H9 (cell line): ENCODE measurements around the gene RAB11FIP4. TPM values are rescaled to one million over a fixed set of nuclear protein-coding genes. Genes with fewer than 3 reads are reported as not detected.

ENCODE experiments used
- DNase-seq: peaks from one replicate; pipeline ENCODE4 v3.0.0-alpha.2; 2017
- H2AFZ ChIP-seq: one replicate; pipeline ENCODE4 v1.6.1; 2013; ENCODE audit warnings: mild to moderate bottlenecking, low read length, control low read depth, moderate library complexity
- H2AK5ac ChIP-seq: 2 replicates; pipeline ENCODE4 v1.6.1; 2013; ENCODE audit warnings: low read length, control low read depth, mixed read lengths; ENCODE audit not compliant: insufficient read length
- H2BK120ac ChIP-seq: one replicate; pipeline ENCODE4 v1.6.1; 2013; ENCODE audit warnings: low read depth, mild to moderate bottlenecking, low read length, control low read depth, inconsistent platforms; ENCODE audit not compliant: poor library complexity, severe bottlenecking
- H2BK12ac ChIP-seq: 2 replicates; pipeline ENCODE4 v1.6.1; 2013; ENCODE audit warnings: low read length, control low read depth, mixed read lengths, low read depth; ENCODE audit not compliant: insufficient read length
- H2BK15ac ChIP-seq: 2 replicates; pipeline ENCODE4 v1.6.1; 2013; ENCODE audit warnings: low read depth, low read length, control low read depth
- H2BK20ac ChIP-seq: one replicate; pipeline ENCODE4 v1.6.1; 2013; ENCODE audit warnings: low read depth, mild to moderate bottlenecking, low read length, control low read depth, inconsistent platforms; ENCODE audit not compliant: poor library complexity, severe bottlenecking
- H2BK5ac ChIP-seq: 2 replicates; pipeline ENCODE4 v1.6.1; 2013; ENCODE audit warnings: low read length, control low read depth, mixed read lengths; ENCODE audit not compliant: insufficient read length
- H3K14ac ChIP-seq: 2 replicates; pipeline ENCODE4 v1.6.1; 2013; ENCODE audit warnings: low read length, control low read depth; ENCODE audit not compliant: insufficient read depth
- H3K18ac ChIP-seq: 2 replicates; pipeline ENCODE4 v1.6.1; 2013; ENCODE audit warnings: low read depth, mild to moderate bottlenecking, mixed read lengths, low read length, control low read depth; ENCODE audit not compliant: insufficient read length
- H3K23ac ChIP-seq: 2 replicates; pipeline ENCODE4 v1.6.1; 2013; ENCODE audit warnings: low read length, control low read depth, mixed read lengths, low read depth; ENCODE audit not compliant: insufficient read length
- H3K23me2 ChIP-seq: 2 replicates; pipeline ENCODE4 v1.6.1; 2013; ENCODE audit warnings: low read depth, mild to moderate bottlenecking, mixed read lengths, low read length, control low read depth; ENCODE audit not compliant: insufficient read length, poor library complexity, severe bottlenecking
- H3K27ac ChIP-seq: 2 replicates; pipeline ENCODE4 v1.5.1; 2013; ENCODE audit warnings: low read length, control low read depth, mixed read lengths, low read depth; ENCODE audit not compliant: insufficient read length
- H3K27me3 ChIP-seq: 2 replicates; pipeline ENCODE4 v1.6.1; 2013; ENCODE audit warnings: low read length, control low read depth, inconsistent platforms; ENCODE audit not compliant: insufficient read depth
- H3K4ac ChIP-seq: 2 replicates; pipeline ENCODE4 v1.6.1; 2013; ENCODE audit warnings: low read depth, mild to moderate bottlenecking, control low read depth, inconsistent platforms, low read length, moderate library complexity
- H3K4me1 ChIP-seq: 2 replicates; pipeline ENCODE4 v1.6.1; 2013; ENCODE audit warnings: low read length, control low read depth, inconsistent platforms; ENCODE audit not compliant: insufficient read depth
- H3K4me2 ChIP-seq: 2 replicates; pipeline ENCODE4 v1.6.1; 2013; ENCODE audit warnings: low read length, control low read depth, mixed read lengths; ENCODE audit not compliant: insufficient read length, insufficient read depth
- H3K56ac ChIP-seq: 2 replicates; pipeline ENCODE4 v1.6.1; 2013; ENCODE audit warnings: low read depth, mild to moderate bottlenecking, mixed read lengths, low read length, control low read depth; ENCODE audit not compliant: insufficient read length
- H3K79me1 ChIP-seq: 2 replicates; pipeline ENCODE4 v1.6.1; 2013; ENCODE audit warnings: low read depth, mild to moderate bottlenecking, moderate library complexity, low read length, control low read depth, inconsistent platforms; ENCODE audit not compliant: insufficient read depth, poor library complexity, severe bottlenecking
- H3K79me2 ChIP-seq: 2 replicates; pipeline ENCODE4 v1.6.1; 2013; ENCODE audit warnings: low read length, control low read depth, inconsistent platforms; ENCODE audit not compliant: insufficient read depth
- H3K9ac ChIP-seq: 2 replicates; pipeline ENCODE4 v1.6.1; 2013; ENCODE audit warnings: low read length, control low read depth, mixed read lengths; ENCODE audit not compliant: insufficient read length; ENCODE audit errors: extremely low read depth
- H3K9me3 ChIP-seq: one replicate; pipeline ENCODE4 v1.6.1; 2013; ENCODE audit warnings: low read depth, low read length, inconsistent platforms; ENCODE audit not compliant: control insufficient read depth
- H3T11ph ChIP-seq: one replicate; pipeline ENCODE4 v1.6.1; 2013; ENCODE audit warnings: mild to moderate bottlenecking, low read length, control low read depth, inconsistent platforms
- H4K20me1 ChIP-seq: one replicate; pipeline ENCODE4 v1.6.1; 2013; ENCODE audit not compliant: control insufficient read depth, insufficient read length, insufficient read depth
- H4K5ac ChIP-seq: 2 replicates; pipeline ENCODE4 v1.6.1; 2013; ENCODE audit warnings: low read depth, mild to moderate bottlenecking, mixed read lengths, low read length, control low read depth; ENCODE audit not compliant: insufficient read length
- H4K8ac ChIP-seq: replicated peaks from 2 replicates; pipeline ENCODE4 v1.6.1; 2013; ENCODE audit warnings: low read length, control low read depth, mixed read lengths, low read depth; ENCODE audit not compliant: insufficient read length
- H4K91ac ChIP-seq: 2 replicates; pipeline ENCODE4 v1.6.1; 2013; ENCODE audit warnings: low read depth, mild to moderate bottlenecking, moderate library complexity, mixed read lengths, low read length, control low read depth; ENCODE audit not compliant: insufficient read length
- H3K27ac Mint-ChIP-seq, 3 experiments: 2 replicates in 2 of 3; 3 replicates in 1 of 3; pipeline ENCODE4 v1.8.0; 2020 to 2021; ENCODE audit warnings: mixed read lengths in 3 of 3, mild to moderate bottlenecking in 1 of 3, moderate library complexity in 1 of 3
- H3K27me3 Mint-ChIP-seq: 2 replicates; pipeline ENCODE4 v1.8.0; 2021; ENCODE audit warnings: low read depth, mild to moderate bottlenecking, moderate library complexity, mixed read lengths
- H3K36me3 Mint-ChIP-seq, 3 experiments: 2 replicates in 2 of 3; 3 replicates in 1 of 3; pipeline ENCODE4 v1.8.0; 2020 to 2021; ENCODE audit warnings: low read depth in 3 of 3, mixed read lengths in 3 of 3; ENCODE audit not compliant: insufficient read depth in 1 of 3
- H3K4me1 Mint-ChIP-seq, 2 experiments: 2 replicates each; pipeline ENCODE4 v1.8.0; 2020; ENCODE audit warnings: mixed read lengths in 2 of 2
- H3K4me3 Mint-ChIP-seq, 2 experiments: 2 replicates in 1 of 2; 3 replicates in 1 of 2; pipeline ENCODE4 v1.8.0; 2020 to 2021; ENCODE audit warnings: mild to moderate bottlenecking in 2 of 2, mixed read lengths in 2 of 2, moderate library complexity in 1 of 2
- H3K9me3 Mint-ChIP-seq, 2 experiments: 2 replicates in 1 of 2; 3 replicates in 1 of 2; pipeline ENCODE4 v1.8.0; 2020; ENCODE audit warnings: mild to moderate bottlenecking in 2 of 2, mixed read lengths in 2 of 2, moderate library complexity in 1 of 2
- CTCF ChIP-seq: fragments of 200-600 bp; sonication (generic); conservative IDR thresholded peaks from 3 replicates; pipeline ENCODE4 v1.8.0; 2021; ENCODE audit warnings: antibody characterized with exemption, mild to moderate bottlenecking
- WGBS: extraction: QIAGEN DNeasy Blood & Tissue Kit; methylation state at CpG from one replicate; pipeline ENCODE4 v1.1.7; 2013; ENCODE audit warnings: missing lambda C conversion rate, low lambda C conversion rate, mixed read lengths; ENCODE audit not compliant: insufficient read length; ENCODE audit errors: extremely low coverage; 5-methylcytosine and 5-hydroxymethylcytosine counted together
- total RNA-seq: library from RNA; stranded (reverse); gene quantifications from 2 replicates; pipeline ENCODE4 v1.2.1, GENCODE V29; 2021

The RAB11FIP4 gene
- total RNA-seq, 1 experiment from 2014 or later: 25.7 TPM

GRCh38 chr17:31413874-31414549 is 22.5 kb downstream of the RAB11FIP4 start:
- no peak overlapping the region for H2BK15ac ChIP-seq
- no peak overlapping the region for H2AFZ ChIP-seq
- no peak for TF ChIP-seq CTCF
- H3K23me2 ChIP-seq: no peaks in the 10 kb centered on the region
- H3K79me2 ChIP-seq: no peaks in the 10 kb centered on the region
- no CpG with 5 or more reads among the region's 12 CpGs for WGBS
- H3K56ac ChIP-seq: no peak overlapping the region
- no peak overlapping the region for H3K27ac ChIP-seq
- H3K36me3 Mint-ChIP-seq: no peaks in the 10 kb centered on the region
- H3K23ac ChIP-seq: no peak overlapping the region
- no peak overlapping the region for H3K9ac ChIP-seq
- H3K4me2 ChIP-seq: no peak overlapping the region
- H2BK12ac ChIP-seq: no peak overlapping the region
- no peak overlapping the region for H2BK120ac ChIP-seq
- no peak overlapping the region for H3K4ac ChIP-seq
- H2AK5ac ChIP-seq: no peak overlapping the region
- no peaks in the 10 kb centered on the region; the same call in 1 of the 2 replicates for H3K4me1 ChIP-seq
- H3K18ac ChIP-seq: no peak overlapping the region
- H4K8ac ChIP-seq: no peak overlapping the region
- H3K79me1 ChIP-seq: no peaks in the 10 kb centered on the region
- H3K27ac Mint-ChIP-seq: no peak overlapping the region
- no peaks in the 10 kb centered on the region for H3K27me3 ChIP-seq
- peaks cover 45 to 78% of the 10 kb centered on the region in 2 experiments for H3K4me1 Mint-ChIP-seq
- H3K4me3 Mint-ChIP-seq: no peak overlapping the region
- no peak overlapping the region for H2BK5ac ChIP-seq
- no peaks in the 10 kb centered on the region for H3K9me3 ChIP-seq
- H4K20me1 ChIP-seq: peaks cover 4% of the 10 kb centered on the region
- no peak overlapping the region for H2BK20ac ChIP-seq
- H3K14ac ChIP-seq: no peak overlapping the region; the same call in 1 of the 2 replicates
- no peaks in the 10 kb centered on the region for H3K27me3 Mint-ChIP-seq
- H4K5ac ChIP-seq: no peak overlapping the region
- H3T11ph ChIP-seq: no peak overlapping the region
- DNase-seq: no peak
- no peak overlapping the region for H4K91ac ChIP-seq
- no peaks in the 10 kb centered on the region; a peak in 1 of 5 replicates for H3K9me3 Mint-ChIP-seq
